Activated CD4-positive, alpha-beta T cell treated with anti-CD3 and anti-CD28 coated beads, Interleukin-2, amount 10 ng/mL, durations not matched to agents 24 days and 14 days (primary cell): Measurements from ENCODE around the gene ZNF132. TPM values are rescaled to one million over a fixed set of nuclear protein-coding genes. Genes with fewer than 3 reads are reported as not detected.
A peak's percentile ranks its signal among the peaks of the same experiment; 100 is the strongest.
"Not testable (repeated sequence)": the region's sequence is repeated elsewhere in the genome, so short reads cannot be mapped to it uniquely, and the experiment has no call there.

Experiments
- DNase-seq: peaks from one replicate; pipeline ENCODE4 v3.0.0; 2022
- H3K27ac Mint-ChIP-seq: one replicate; pipeline ENCODE4 v1.8.0; 2022; ENCODE audit warnings: mild to moderate bottlenecking, mixed read lengths
- H3K27me3 Mint-ChIP-seq: one replicate; pipeline ENCODE4 v1.8.0; 2022; ENCODE audit warnings: mixed read lengths
- H3K36me3 Mint-ChIP-seq: one replicate; pipeline ENCODE4 v1.8.0; 2022; ENCODE audit warnings: low read depth, mild to moderate bottlenecking, mixed read lengths
- H3K4me1 Mint-ChIP-seq: one replicate; pipeline ENCODE4 v1.8.0; 2021; ENCODE audit warnings: mixed read lengths
- H3K4me3 Mint-ChIP-seq: one replicate; pipeline ENCODE4 v1.8.0; 2022; ENCODE audit warnings: mild to moderate bottlenecking, moderate library complexity, mixed read lengths
- H3K9me3 Mint-ChIP-seq: one replicate; pipeline ENCODE4 v1.8.0; 2021; ENCODE audit warnings: mixed read lengths
- intact Hi-C: fragments of 100-400 bp; cut with micrococcal nuclease; formaldehyde crosslinking; loops from one replicate; pipeline ENCODE4 v1.15.1; 2023
- total RNA-seq: library from RNA; stranded (reverse); gene quantifications from 2 replicates; pipeline ENCODE4 v1.2.3, GENCODE V29; 2022

ZNF132 gene
- total RNA-seq, 1 donor from 2014 or later = 3.6 TPM

- H3K9me3 Mint-ChIP-seq = no peaks in the 10 kb centered on the region
- peaks cover 15% of the 10 kb centered on the region for H3K36me3 Mint-ChIP-seq
- H3K27ac Mint-ChIP-seq = peak overlapping the region; percentile 76
- intact Hi-C loops = loop anchor here (2.0 to 5.0 kb wide), 3 partner anchors 42 to 102 kb away; partner anchors contain the start of genes ERVK3-1, ZNF324B and ZNF446
- H3K27me3 Mint-ChIP-seq = no peaks in the 10 kb centered on the region
- H3K4me3 Mint-ChIP-seq = peak overlapping the region; percentile 88
- peak; percentile 75 for DNase-seq
- H3K4me1 Mint-ChIP-seq = peaks cover 29% of the 10 kb centered on the region
Measured at GRCh38 chr19:58409010-58409790, 30.8 kb downstream of the ZNF132 start.

- H3K9me3 Mint-ChIP-seq = no peaks in the 10 kb centered on the region
- intact Hi-C loops = loop anchor here (1.0 to 5.0 kb wide), 6 partner anchors 21 to 101 kb away; partner anchors contain the start of genes ERVK3-1, RPS5, ZNF132 and ZNF324B
- DNase-seq = peak; percentile 98
- peaks cover 32% of the 10 kb centered on the region for H3K4me1 Mint-ChIP-seq
- H3K27me3 Mint-ChIP-seq = no peaks in the 10 kb centered on the region
- H3K27ac Mint-ChIP-seq = peak within 1 kb of the TSS; percentile 92
- peaks cover 13% of the 10 kb centered on the region for H3K36me3 Mint-ChIP-seq
- H3K4me3 Mint-ChIP-seq = peak within 1 kb of the TSS; percentile 88
Measured at GRCh38 chr19:58408152-58409009, 31.6 kb downstream of the ZNF132 start, which contains the start of gene ZNF584. TSS of gene ZNF584 (plus strand) at chr19:58408649. CDS start at chr19:58409148, 499 bp downstream.

- H3K27ac Mint-ChIP-seq = peak overlapping the region; percentile 92
- H3K9me3 Mint-ChIP-seq = no peaks in the 10 kb centered on the region
- no peaks in the 10 kb centered on the region for H3K27me3 Mint-ChIP-seq
- H3K36me3 Mint-ChIP-seq = peaks cover 10% of the 10 kb centered on the region
- H3K4me3 Mint-ChIP-seq = peak overlapping the region; percentile 88
- H3K4me1 Mint-ChIP-seq = peaks cover 35% of the 10 kb centered on the region
- no peak for DNase-seq
- intact Hi-C loops = loop anchor here (1.0 to 5.0 kb wide), 6 partner anchors 20 to 100 kb away; partner anchors contain the start of genes ERVK3-1, RPS5, ZNF132 and ZNF324B
Measured at GRCh38 chr19:58407658-58408151, 32.2 kb downstream of the ZNF132 start.

- H3K27ac Mint-ChIP-seq = peak overlapping the region; percentile 92
- intact Hi-C loops = loop anchor here (5.0 kb wide), 1 partner anchor 100 kb away; the partner anchor contains the start of gene ERVK3-1
- no peaks in the 10 kb centered on the region for H3K9me3 Mint-ChIP-seq
- peaks cover 6% of the 10 kb centered on the region for H3K36me3 Mint-ChIP-seq
- H3K4me1 Mint-ChIP-seq = peaks cover 35% of the 10 kb centered on the region
- DNase-seq = peak; percentile 59
- no peaks in the 10 kb centered on the region for H3K27me3 Mint-ChIP-seq
- H3K4me3 Mint-ChIP-seq = peak overlapping the region; percentile 88
Measured at GRCh38 chr19:58406818-58407657, 32.9 kb downstream of the ZNF132 start.

- intact Hi-C loops, H3K9me3 Mint-ChIP-seq, H3K36me3 Mint-ChIP-seq: not testable (repeated sequence)
Measured at GRCh38 chr19:58403920-58404478, 36.0 kb downstream of the ZNF132 start.

GRCh38 chr19:58401840-58402421 is 38.0 kb downstream of the ZNF132 start:
- Mint-ChIP-seq H3K4me3 (peak overlapping the region; percentile 91), H3K9me3 (no peaks in the 10 kb centered on the region), H3K27me3 (peaks cover 7% of the 10 kb centered on the region), H3K36me3 (peaks cover 4% of the 10 kb centered on the region), H3K27ac (no peak overlapping the region), H3K4me1 (peaks cover 15% of the 10 kb centered on the region)
- peak; percentile 72 for DNase-seq
- intact Hi-C loops = loop anchor here (1.0 to 2.0 kb wide), 6 partner anchors 15 to 117 kb away; partner anchors contain the start of genes RPS5, ZBTB45, ZNF446 and ZNF497

More at GRCh38 chr19:58403920-58404478, 36.0 kb downstream of the ZNF132 start:
- not testable (repeated sequence) for H3K27me3 Mint-ChIP-seq, H3K4me3 Mint-ChIP-seq, DNase-seq, H3K27ac Mint-ChIP-seq
- H3K4me1 Mint-ChIP-seq = peaks cover 28% of the 10 kb centered on the region

GRCh38 chr19:58400916-58401839 is 38.8 kb downstream of the ZNF132 start:
- Mint-ChIP-seq H3K4me3 (peak overlapping the region; percentile 91), H3K27me3 (peaks cover 7% of the 10 kb centered on the region), H3K9me3 (no peaks in the 10 kb centered on the region), H3K27ac (peak overlapping the region; percentile 90), H3K36me3 (peaks cover 3% of the 10 kb centered on the region), H3K4me1 (peaks cover 10% of the 10 kb centered on the region)
- intact Hi-C loops = loop anchor here (1.0 to 2.0 kb wide), 6 partner anchors 14 to 118 kb away; partner anchors contain the start of genes RPS5, ZBTB45, ZNF446 and ZNF497
- peak; percentile 100 for DNase-seq

GRCh38 chr19:58400316-58400915 is 39.5 kb downstream of the ZNF132 start:
- peaks cover 8% of the 10 kb centered on the region for H3K36me3 Mint-ChIP-seq
- H3K27me3 Mint-ChIP-seq = peaks cover 7% of the 10 kb centered on the region
- intact Hi-C loops = loop anchor here (2.0 kb wide), 1 partner anchor 118 kb away; the partner anchor contains the start of gene ZBTB45
- peak overlapping the region; percentile 91 for H3K4me3 Mint-ChIP-seq
- DNase-seq = peak; percentile 64
- H3K4me1 Mint-ChIP-seq = peaks cover 13% of the 10 kb centered on the region
- no peak overlapping the region for H3K27ac Mint-ChIP-seq
- H3K9me3 Mint-ChIP-seq = no peaks in the 10 kb centered on the region

- no peak for DNase-seq
- Mint-ChIP-seq H3K4me1 (peaks cover 14% of the 10 kb centered on the region), H3K4me3 (peak overlapping the region; percentile 91), H3K27me3 (peaks cover 7% of the 10 kb centered on the region), H3K9me3 (no peaks in the 10 kb centered on the region), H3K36me3 (peaks cover 11% of the 10 kb centered on the region), H3K27ac (no peak overlapping the region)
- intact Hi-C loops = loop anchor here (2.0 kb wide), 1 partner anchor 119 kb away; the partner anchor contains the start of gene ZBTB45
Measured at GRCh38 chr19:58399903-58400302, 40.0 kb downstream of the ZNF132 start.

GRCh38 chr19:58398545-58398944 is 41.4 kb downstream of the ZNF132 start:
- peaks cover 17% of the 10 kb centered on the region for H3K4me1 Mint-ChIP-seq
- intact Hi-C loops = no loop called here
- peaks cover 7% of the 10 kb centered on the region for H3K27me3 Mint-ChIP-seq
- H3K36me3 Mint-ChIP-seq = peaks cover 23% of the 10 kb centered on the region
- no peak for DNase-seq
- no peaks in the 10 kb centered on the region for H3K9me3 Mint-ChIP-seq
- H3K27ac Mint-ChIP-seq = no peak overlapping the region
- H3K4me3 Mint-ChIP-seq = no peak overlapping the region

GRCh38 chr19:58398087-58398486 is 41.9 kb downstream of the ZNF132 start:
- no peak for DNase-seq
- peaks cover 7% of the 10 kb centered on the region for H3K27me3 Mint-ChIP-seq
- peaks cover 26% of the 10 kb centered on the region for H3K36me3 Mint-ChIP-seq
- intact Hi-C loops = no loop called here
- peaks cover 15% of the 10 kb centered on the region for H3K4me1 Mint-ChIP-seq
- no peaks in the 10 kb centered on the region for H3K9me3 Mint-ChIP-seq
- H3K4me3 Mint-ChIP-seq = no peak overlapping the region
- H3K27ac Mint-ChIP-seq = no peak overlapping the region
